Measurements from ENCODE around the gene PTPN9. TPM values are rescaled to one million over a fixed set of nuclear protein-coding genes. Genes with fewer than 3 reads are reported as not detected.
"Not testable (repeated sequence)": the region's sequence is repeated elsewhere in the genome, so short reads cannot be mapped to it uniquely, and the experiment has no call there.

Gene PTPN9
- total RNA-seq, 1 donor from 2014 or later, result 37.2 TPM

GRCh38 chr15:75590239-75590638 lies 11.1 kb upstream of the PTPN9 start:
- no peak overlapping the region for H3K4me3 ChIP-seq (ENCODE audit: low read depth, low read length)
- DNase-seq (ENCODE audit: low read depth), result no peak
- no peaks in the 10 kb centered on the region for H3K36me3 ChIP-seq (ENCODE audit: control insufficient read depth, insufficient read depth, low read length)
- H3K27me3 ChIP-seq (ENCODE audit: control insufficient read depth, insufficient read depth, low read length), result no peaks in the 10 kb centered on the region
- TF ChIP-seq CTCF (IDR thresholded peaks at IDR 0.05; ENCODE audit: insufficient read depth, low read length, poor library complexity, severe bottlenecking), result no peak

GRCh38 chr15:75589071-75589470 lies 10.0 kb upstream of the PTPN9 start:
- Histone ChIP-seq H3K4me3 (ENCODE audit: low read depth, low read length) (no peak overlapping the region), H3K27me3 (ENCODE audit: control insufficient read depth, insufficient read depth, low read length) (no peaks in the 10 kb centered on the region), H3K36me3 (ENCODE audit: control insufficient read depth, insufficient read depth, low read length) (no peaks in the 10 kb centered on the region)
- no peak for DNase-seq (ENCODE audit: low read depth)
- TF ChIP-seq CTCF (IDR thresholded peaks at IDR 0.05; ENCODE audit: insufficient read depth, low read length, poor library complexity, severe bottlenecking), result no peak

GRCh38 chr15:75586422-75586821 lies 7.3 kb upstream of the PTPN9 start:
- not testable (repeated sequence) for DNase-seq (ENCODE audit: low read depth); H3K36me3 ChIP-seq (ENCODE audit: control insufficient read depth, insufficient read depth, low read length); H3K27me3 ChIP-seq (ENCODE audit: control insufficient read depth, insufficient read depth, low read length); H3K4me3 ChIP-seq (ENCODE audit: low read depth, low read length)

GRCh38 chr15:75584121-75584520 lies 5.0 kb upstream of the PTPN9 start:
- TF ChIP-seq CTCF (IDR thresholded peaks at IDR 0.05; ENCODE audit: insufficient read depth, low read length, poor library complexity, severe bottlenecking), result no peak
- no peaks in the 10 kb centered on the region for H3K27me3 ChIP-seq (ENCODE audit: control insufficient read depth, insufficient read depth, low read length)
- H3K4me3 ChIP-seq (ENCODE audit: low read depth, low read length), result no peak overlapping the region
- DNase-seq (ENCODE audit: low read depth), result no peak
- no peaks in the 10 kb centered on the region for H3K36me3 ChIP-seq (ENCODE audit: control insufficient read depth, insufficient read depth, low read length)

- TF ChIP-seq CTCF (IDR thresholded peaks at IDR 0.05; ENCODE audit: insufficient read depth, low read length, poor library complexity, severe bottlenecking), result no peak
- no peak for DNase-seq (ENCODE audit: low read depth)
- Histone ChIP-seq H3K4me3 (ENCODE audit: low read depth, low read length) (no peak overlapping the region), H3K27me3 (ENCODE audit: control insufficient read depth, insufficient read depth, low read length) (no peaks in the 10 kb centered on the region), H3K36me3 (ENCODE audit: control insufficient read depth, insufficient read depth, low read length) (no peaks in the 10 kb centered on the region)
These were observed 4.6 kb upstream of the PTPN9 start for GRCh38 chr15:75583701-75584100.

GRCh38 chr15:75582943-75583342 lies 3.8 kb upstream of the PTPN9 start:
- H3K36me3 ChIP-seq (ENCODE audit: control insufficient read depth, insufficient read depth, low read length); H3K4me3 ChIP-seq (ENCODE audit: low read depth, low read length); H3K27me3 ChIP-seq (ENCODE audit: control insufficient read depth, insufficient read depth, low read length); DNase-seq (ENCODE audit: low read depth): not testable (repeated sequence)

- no peaks in the 10 kb centered on the region for H3K36me3 ChIP-seq (ENCODE audit: control insufficient read depth, insufficient read depth, low read length)
- TF ChIP-seq CTCF (IDR thresholded peaks at IDR 0.05; ENCODE audit: insufficient read depth, low read length, poor library complexity, severe bottlenecking), result no peak
- H3K27me3 ChIP-seq (ENCODE audit: control insufficient read depth, insufficient read depth, low read length), result no peaks in the 10 kb centered on the region
- DNase-seq (ENCODE audit: low read depth), result no peak
- peak overlapping the region; percentile 57 for H3K4me3 ChIP-seq (ENCODE audit: low read depth, low read length)
These were observed 755 bp downstream of the PTPN9 start for GRCh38 chr15:75578173-75578947.
